Suppressor macrophage (primary cell): Measurements from ENCODE around the gene TIMELESS.
"Not testable (repeated sequence)": the region's sequence is repeated elsewhere in the genome, so short reads cannot be mapped to it uniquely, and the experiment has no call there.

Source experiments
- DNase-seq, 4 experiments: peaks; one replicate each; pipeline ENCODE4 v3.0.0-alpha.2; 2020 to 2022

Gene TIMELESS

DNA sequence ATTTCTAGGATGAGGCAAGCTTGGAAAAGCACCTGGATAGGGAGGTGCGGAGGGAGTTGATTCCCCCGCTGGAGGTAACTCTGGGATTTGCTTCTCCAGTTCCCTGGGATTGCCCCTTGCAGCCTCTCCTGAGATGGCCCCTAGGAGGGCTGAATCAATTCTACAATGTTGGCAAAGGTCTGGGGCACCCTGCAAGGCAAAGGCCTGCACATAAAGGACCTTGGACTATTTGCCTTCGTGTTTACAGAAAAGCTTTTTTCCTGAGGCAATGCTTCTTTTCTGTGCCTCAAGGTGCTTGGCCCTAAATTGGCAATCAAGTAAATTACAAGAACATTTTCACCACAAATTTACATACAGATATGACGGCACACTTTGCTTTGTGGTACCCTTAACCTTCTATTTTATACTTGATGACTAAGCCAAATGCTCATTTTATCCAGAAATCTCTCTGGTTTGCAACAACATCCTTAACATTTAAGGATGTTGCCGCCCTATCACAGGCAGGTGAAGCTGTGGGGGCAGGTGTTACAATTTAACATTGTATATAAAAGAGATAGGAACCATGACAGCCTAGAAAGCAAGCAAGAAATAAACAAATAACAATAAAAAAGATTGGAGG, 40.3 kb downstream of the TIMELESS start:
- DNase-seq = no peak

- not testable (repeated sequence) for DNase-seq
These were observed 45.0 kb downstream of the TIMELESS start for GRCh38 chr12:56404227-56404626.

- DNase-seq = not testable (repeated sequence)
These were observed 47.6 kb downstream of the TIMELESS start for GRCh38 chr12:56401612-56402011.

DNA sequence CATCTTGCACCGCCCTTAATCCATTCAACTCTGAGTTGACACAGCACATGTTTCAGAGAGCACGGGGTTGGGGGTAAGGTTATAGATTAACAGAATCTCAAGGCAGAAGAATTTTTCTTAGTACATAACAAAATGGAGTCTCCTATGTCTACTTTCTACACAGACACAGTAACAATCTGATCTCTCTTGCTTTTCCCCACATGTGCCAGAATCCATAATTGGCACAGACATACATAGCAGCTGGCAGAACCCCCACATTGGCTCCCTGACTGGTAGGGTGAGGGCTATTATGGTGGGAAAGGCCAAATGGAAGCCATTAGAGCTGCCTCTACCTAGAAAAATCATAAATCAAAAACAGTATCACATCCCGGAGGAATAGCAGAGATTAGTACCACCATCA, 48.1 kb downstream of the TIMELESS start:
- not testable (repeated sequence) for DNase-seq

- not testable (repeated sequence) for DNase-seq
These were observed 49.8 kb downstream of the TIMELESS start for GRCh38 chr12:56399466-56399865.

- no peak for DNase-seq
These were observed 50.9 kb downstream of the TIMELESS start for GRCh38 chr12:56398324-56398723.

- no peak for DNase-seq
These were observed 56.9 kb downstream of the TIMELESS start for GRCh38 chr12:56392331-56392730.

- DNase-seq = no peak
These were observed 57.5 kb downstream of the TIMELESS start for GRCh38 chr12:56391721-56392120.

GRCh38 chr12:56389412-56389811, 59.8 kb downstream of the TIMELESS start:
- DNase-seq = no peak

DNA sequence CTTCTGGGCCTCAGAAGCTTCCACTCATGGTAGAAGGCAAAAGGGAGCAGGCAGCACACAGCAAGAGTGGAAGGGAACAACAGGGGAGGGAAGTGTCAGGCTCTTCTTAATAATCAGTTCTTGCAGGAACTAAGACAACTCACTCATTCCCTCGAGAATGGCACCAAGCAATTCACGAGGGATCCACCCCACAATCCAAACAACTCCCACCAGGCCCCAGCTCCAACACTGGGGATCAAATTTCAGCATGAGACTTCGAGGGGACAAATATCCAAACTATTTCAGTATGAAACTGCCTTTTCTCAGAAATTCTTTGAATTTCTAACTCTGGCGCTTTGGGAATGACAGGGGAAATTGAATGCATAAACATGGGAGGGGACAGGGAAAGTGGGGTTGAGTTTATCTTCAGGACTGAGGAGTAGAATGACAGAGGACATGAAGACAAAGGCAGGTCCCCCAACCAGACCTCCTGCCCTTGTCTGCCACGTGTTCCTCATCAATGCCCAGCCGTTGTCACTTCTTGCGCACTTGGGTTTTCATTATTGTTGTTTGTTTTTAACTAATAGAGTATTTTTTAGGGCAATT, 62.0 kb downstream of the TIMELESS start:
- no peak for DNase-seq

DNA sequence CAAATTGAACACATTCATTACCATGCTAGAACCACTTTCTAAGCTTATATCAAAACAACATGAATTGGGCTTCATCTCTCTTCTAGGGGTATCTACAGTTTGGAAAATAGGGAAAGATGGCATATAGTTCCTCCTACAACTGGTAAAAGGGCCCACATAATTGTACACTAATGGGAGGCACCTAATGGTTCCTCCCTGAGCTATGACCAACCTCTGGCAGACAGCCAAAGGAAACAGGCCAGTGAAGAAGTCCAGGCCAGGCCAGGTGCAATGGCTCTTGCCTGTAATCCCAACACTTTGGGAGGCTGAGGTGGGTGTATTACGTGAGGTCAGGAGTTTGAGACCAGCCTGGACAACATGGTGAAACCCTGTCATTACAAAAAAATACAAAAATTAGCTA, 63.4 kb downstream of the TIMELESS start:
- DNase-seq = peak in 1 of 4 experiments; percentile 4

DNA sequence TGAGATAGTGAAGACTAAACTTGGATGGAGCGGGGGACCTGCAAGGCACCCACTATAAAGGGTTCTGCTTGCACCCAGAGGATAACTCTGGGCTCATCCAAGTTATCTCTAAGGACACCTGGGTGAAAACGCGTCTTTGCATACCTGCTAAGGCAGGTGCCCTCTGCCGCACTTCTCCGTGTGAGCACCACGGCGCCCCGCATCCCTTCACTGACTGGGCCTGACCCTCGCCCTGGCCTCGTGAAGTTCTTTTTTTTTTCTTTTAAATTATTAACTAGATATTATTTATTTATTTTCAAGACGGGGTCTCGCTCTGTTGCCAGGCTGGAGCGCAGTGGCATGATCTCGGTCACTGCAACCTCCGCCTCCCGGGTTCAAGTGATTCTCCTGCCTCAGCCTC, 66.6 kb downstream of the TIMELESS start:
- DNase-seq = no peak

DNA sequence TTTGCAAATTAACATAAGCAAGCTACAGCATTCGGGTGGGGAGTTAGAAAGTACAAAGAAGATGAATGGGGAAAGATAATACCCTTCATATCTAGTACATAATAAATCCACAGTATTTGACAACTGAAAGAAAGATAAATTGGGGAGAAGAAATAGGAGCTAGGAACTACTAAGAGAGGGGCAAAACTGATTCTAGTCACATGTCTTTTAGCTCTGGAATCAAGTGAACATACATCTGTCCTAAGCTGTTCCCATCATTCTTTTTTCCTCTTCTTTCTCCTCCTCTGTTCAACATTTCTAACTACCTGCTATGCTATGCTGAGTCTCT, 71.3 kb downstream of the TIMELESS start:
- no peak for DNase-seq

- DNase-seq = peak; percentile 2 to 46 (median 16)
These were observed 71.8 kb downstream of the TIMELESS start for GRCh38 chr12:56377310-56377988.

DNA sequence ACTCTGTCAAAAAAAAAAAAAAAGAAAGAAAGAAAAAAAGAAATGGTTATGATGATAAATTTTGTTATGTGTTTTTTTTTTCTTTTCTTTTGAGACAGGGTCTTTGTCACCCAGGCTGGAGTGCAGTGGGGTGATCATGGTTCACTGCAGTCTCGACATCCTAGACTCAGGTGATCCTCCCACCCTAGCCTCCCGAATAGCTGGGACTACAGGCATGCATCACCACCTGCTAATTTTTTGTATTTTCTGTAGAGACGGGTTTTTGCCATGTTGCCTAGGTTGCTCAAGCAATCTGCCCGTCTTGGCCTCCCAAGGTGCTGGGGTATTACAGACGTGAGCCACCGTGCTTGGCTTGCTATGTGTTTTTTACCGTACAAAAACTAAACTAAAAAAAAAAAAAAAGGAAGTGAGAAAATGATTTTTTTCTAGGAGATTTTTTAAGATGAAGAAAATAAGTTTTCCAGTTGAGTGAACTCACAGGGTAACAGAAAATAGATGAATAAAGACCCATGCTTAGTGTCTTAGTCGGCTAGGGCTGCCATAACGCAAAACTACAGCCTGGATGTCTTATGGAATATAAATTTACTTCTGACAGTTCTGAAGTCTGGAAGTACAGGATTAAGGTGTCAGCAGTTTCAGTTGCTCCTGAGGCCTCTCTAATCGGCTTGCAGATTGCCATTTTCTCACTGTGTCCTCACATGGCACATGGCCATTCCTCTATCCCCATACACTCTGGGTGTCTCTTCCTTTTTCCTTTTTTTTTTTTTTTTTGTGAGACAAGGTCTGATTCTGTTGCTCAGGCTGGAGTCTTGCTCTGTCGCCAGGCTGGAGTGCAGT, 73.4 kb downstream of the TIMELESS start:
- DNase-seq = peak; percentile 9 to 31 (median 20)

- peak in 1 of 4 experiments; percentile 8 for DNase-seq
These were observed 74.3 kb downstream of the TIMELESS start for GRCh38 chr12:56374726-56375597.

DNA sequence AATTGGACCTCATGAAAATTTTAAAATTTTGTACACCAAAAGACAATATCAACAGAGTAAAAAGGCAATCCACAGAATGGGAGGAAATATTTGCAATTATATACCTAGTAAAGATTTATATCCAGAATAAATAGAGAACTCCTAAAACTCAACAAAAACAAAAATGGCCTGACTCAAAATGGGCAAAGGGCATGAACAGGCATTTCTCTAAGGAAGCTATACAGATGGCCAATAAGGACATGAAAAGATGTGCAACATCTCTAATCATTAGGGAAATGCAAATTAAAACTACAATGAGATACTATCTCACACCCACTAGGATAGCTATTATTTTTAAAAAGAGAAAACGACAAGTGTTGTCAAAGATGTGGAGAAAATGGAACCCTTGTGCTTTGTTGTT, 75.7 kb downstream of the TIMELESS start:
- no peak for DNase-seq

DNA sequence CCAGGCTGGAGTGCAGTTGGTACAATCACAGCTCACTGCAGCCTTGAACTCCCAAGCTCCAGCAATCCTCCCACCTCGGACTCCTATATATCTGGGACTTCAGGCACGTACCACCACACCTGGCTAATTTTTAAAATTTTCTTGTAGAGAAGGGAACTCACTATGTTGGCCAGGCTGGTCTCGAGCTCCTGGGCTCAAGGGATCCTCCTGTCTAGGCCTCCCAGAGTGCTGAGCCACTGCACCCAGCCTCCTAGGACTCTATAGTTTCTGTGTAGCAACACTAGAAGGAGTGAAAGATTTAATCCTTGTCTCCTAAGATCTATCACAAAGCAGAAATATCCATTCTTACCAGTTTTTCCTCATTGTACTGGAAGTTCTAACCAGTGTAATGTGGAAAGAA, 82.3 kb downstream of the TIMELESS start:
- no peak for DNase-seq
